HG02852 (cell line): ENCODE data around the gene MERTK.

ENCODE experiments used
- ATAC-seq: cut with Tn5 transposase; IDR thresholded peaks from one replicate; pipeline ENCODE4 v1.9.1; 2021; ENCODE audit warnings: mild to moderate bottlenecking, moderate library complexity; ENCODE audit not compliant: unreplicated experiment

Gene MERTK

DNA sequence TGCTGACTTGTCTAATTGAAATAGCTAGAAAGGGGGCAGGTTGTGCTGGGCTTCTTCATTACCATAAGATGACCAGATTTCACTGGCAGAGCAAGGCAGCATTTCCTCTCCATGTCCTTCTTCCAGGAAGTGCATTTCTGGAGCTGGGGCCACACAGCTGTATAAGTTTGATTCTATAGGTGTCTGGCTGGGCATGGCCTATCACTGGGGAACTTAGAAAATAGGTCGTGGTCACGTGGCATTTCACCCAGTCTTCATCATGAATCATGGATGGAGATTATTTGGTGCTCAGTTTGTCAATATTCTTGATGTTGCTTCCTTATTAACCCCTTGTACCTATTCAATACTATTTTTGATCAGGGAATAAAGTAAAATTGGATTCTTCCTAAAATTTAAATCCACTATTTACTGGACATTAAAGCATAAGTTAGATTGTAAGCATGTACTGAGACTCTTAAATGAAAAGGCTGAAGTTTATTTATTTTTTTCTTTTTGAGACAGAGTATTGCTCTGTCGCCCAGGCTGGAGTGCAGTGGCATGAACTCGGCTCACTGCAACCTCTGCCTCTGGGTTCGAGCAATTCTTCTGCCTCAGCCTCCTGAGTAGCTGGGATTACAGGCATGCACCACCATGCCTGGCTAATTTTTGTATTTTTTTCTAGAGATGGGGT, 107.1 kb downstream of the MERTK start:
- ATAC-seq = no peak

DNA sequence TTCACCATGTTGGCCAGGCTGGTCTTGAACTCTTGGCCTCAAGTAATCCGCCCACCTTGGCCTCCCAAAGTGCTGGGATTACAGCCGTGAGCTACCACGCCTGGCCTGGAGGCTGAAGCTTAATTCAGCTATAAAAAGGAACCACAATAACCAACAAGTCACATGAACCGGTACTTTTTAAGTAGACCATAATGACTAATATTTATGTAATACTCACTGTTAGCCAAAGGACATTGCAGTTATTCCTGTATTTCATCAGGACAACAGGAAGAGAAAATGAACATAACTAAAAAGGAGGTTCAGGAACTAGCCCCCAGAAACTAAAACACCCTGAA, 107.6 kb downstream of the MERTK start:
- no peak for ATAC-seq

DNA sequence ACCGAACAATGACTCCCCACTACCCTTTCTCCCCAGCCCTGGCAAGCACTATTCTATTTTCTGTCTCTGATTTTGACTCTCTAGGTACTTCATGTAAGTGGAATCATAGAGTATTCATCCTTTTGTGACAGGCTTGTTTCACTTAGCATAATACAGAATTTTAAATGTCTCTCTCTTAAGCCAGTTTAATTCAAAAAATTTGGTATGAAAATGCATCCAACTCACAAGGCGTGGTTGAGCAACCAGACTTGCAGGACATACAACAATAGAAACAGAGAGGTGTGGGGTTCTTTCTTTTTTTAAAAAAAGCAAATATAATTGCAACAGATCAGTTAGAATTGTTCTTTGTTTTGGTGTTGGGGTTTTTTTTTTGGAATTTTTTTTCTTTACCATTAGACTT, 109.1 kb downstream of the MERTK start:
- no peak for ATAC-seq

DNA sequence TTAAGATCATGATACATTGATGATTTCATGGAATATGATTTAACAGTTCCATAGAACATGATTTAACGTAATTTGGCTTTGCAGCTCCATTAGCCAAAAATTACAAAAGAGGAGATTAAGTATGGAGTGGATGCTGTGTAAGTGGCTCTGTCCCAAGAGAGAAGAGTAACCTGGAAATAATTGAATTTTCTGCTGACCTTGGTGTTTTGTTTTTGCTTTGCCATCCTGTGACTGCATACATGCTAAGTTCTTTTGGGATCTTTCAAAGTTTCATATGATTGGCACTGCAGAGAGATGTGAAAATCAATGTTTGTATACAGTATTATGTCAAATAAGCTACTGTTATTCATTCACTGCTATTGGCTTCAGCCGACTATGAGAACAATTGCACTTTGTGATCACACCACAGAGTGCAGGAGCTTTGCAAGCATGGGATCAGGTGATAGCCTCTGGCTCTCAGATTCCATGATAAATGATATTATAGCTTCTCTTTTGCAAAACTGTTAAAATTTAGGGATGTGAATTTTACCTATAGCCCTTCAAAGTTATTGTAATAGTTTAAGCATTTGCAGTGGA, 110.6 kb downstream of the MERTK start:
- ATAC-seq = no peak

DNA sequence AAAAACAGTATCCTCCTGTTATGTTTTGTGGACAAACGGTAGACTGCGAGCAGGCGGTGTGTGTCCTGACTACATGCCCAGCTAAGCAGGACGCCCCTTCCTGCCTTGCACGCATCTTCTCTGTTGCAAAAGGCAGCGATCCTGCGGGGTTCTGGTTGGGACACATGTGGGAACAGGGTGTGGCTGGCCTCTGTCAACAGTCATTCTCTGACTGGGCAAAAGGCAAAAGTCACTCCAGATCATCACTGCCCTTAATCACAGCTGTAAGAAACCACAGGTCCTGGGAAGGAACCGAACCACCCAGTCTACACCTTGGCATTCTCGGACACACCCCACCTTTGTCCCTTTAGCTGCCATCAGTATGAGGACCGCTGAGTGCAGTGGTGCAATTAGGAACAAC, 112.3 kb downstream of the MERTK start:
- no peak for ATAC-seq

DNA sequence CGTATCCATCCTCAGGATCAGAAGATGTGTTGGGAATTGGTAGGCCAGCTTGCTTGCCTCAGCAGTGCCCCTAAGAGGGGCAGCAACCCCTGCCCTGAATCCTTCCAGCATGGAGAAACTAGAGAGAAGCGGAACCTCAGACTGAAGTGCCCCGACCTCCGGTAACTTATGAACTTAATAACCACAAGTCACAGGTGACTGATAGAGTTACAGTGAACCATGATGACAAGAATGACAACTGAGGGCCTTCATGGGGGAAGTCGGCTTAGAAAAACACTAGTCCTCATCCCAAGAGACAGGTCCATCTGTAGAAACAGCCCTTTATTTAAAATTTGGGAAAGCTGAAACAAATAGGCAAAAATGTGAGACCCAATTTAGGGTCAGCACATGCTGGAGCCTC, 114.1 kb downstream of the MERTK start:
- no peak for ATAC-seq

- no peak for ATAC-seq
These were observed 120.4 kb downstream of the MERTK start for GRCh38 chr2:112018846-112019245.

- ATAC-seq = no peak
These were observed 121.2 kb downstream of the MERTK start for GRCh38 chr2:112019569-112019982.

DNA sequence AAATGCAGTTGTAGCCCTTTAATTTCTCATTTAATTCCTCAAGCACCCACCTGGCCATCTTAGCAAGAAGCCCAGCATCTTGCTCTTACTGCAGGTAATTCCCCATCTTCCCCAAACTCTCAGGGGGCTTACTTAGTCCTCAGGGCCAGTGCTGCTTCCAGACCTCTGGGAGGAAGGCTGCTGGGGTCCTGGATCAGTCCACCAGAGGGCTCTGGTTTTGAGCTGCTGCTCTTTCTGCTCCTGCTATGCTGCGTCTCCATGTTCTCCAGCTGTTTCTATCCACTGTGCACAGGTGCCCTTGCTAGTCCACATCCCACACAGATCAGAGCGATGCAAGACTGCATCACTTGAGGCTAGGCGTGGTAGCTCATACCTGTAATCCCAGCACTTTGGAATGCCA, 122.2 kb downstream of the MERTK start:
- ATAC-seq = no peak

- no peak for ATAC-seq
These were observed 122.9 kb downstream of the MERTK start for GRCh38 chr2:112021290-112021689.

- no peak for ATAC-seq
These were observed 123.4 kb downstream of the MERTK start for GRCh38 chr2:112021781-112022231.

DNA sequence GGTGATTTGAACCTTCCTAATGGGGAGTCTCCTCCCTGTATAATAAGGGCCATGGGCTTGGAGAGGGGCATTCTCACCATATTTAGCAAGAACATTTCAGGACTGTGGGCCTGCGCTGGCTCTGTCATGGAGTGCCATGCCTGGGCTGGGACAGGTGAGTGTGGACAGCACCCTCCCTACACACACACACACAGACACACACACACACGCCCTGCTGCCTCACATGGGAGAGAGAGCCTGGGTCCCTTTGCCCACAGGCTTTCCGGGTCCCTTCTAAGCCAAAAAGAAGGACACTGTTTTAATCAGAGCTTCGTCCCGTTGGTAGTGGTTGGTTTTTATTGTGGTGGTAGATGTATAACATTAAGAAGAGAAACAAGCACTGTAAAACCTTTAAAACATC, 125.3 kb downstream of the MERTK start:
- ATAC-seq = no peak

DNA sequence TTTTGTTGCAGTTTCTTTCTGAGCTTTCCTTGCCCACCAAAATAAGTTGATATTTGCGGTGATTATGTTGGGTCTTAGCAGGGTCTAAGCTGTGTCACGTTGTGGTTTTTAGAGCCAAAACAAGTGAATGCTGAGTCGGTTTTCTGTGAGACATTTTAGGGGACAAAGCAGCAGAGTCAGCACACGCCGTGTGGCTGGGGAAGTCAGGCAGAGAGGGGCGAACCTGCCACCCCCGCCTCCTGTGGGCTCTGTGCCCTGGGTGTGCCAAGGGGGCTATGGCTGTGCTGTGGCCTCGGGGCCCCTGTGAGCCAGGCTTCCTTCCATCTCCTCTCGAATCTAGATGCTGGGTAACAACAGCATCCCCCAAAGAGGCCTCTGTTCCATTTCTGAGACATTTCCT, 125.8 kb downstream of the MERTK start:
- ATAC-seq = no peak

- no peak for ATAC-seq
These were observed 126.6 kb downstream of the MERTK start for GRCh38 chr2:112024896-112025491.

DNA sequence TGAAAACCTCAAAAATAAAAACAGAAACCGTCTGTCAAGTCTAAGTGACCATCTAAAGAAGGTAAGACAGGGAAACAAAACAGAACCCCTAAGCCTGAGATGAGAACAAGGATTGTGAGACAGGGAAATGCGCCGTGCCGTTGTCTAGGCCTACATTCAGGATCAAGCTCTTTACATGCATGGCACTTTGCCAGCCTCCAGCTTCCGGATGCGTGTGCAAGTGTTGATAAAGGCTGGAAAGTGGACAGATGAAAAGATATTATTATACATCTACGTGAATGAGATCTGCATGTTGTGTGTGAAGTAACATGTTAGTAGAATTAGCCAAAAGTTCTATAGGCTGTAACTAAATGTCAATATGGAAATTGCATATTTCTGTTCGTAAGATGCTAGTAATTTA, 128.1 kb downstream of the MERTK start:
- no peak for ATAC-seq

DNA sequence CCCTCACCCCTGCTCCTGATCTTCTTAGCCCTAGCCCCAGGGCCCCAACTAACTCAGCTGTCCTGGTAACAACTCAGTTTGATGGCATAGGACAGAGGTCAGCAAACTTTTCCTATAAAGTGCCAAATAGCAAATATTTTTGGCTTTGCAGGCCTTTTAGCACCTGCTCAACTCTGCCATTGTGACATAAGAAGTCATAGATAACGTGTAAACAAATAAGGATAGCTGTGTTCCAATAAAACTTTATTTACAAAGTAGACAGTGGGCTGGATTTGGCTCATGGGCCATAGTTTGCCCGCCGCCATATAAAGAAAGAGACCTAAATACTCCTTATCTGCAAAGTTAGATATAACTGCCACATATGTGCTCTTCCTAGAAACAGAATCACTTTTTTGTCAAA, 129.4 kb downstream of the MERTK start:
- ATAC-seq = no peak

DNA sequence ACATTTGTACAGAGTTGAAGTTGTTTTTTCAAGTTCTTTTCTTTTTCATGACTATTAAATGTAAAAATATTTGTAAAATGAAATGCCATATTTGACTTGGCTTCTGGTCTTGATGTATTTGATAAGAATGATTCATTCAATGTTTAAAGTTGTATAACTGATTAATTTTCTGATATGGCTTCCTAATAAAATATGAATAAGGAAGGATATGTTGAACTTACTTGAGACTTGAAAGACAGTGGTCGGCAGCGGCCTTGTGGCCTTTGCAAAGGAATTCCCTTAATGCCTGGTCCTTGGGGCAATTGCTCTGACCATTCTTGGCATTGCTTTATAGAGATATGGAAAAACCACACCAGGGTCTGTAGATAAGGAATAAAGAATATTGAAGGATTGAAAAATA, 130.8 kb downstream of the MERTK start:
- ATAC-seq = no peak

- ATAC-seq = no peak
These were observed 133.2 kb downstream of the MERTK start for GRCh38 chr2:112031473-112032223.

GRCh38 chr2:112032224-112032586, 133.8 kb downstream of the MERTK start:
- ATAC-seq = no peak

GRCh38 chr2:112032689-112033465, 134.5 kb downstream of the MERTK start:
- ATAC-seq = no peak

DNA sequence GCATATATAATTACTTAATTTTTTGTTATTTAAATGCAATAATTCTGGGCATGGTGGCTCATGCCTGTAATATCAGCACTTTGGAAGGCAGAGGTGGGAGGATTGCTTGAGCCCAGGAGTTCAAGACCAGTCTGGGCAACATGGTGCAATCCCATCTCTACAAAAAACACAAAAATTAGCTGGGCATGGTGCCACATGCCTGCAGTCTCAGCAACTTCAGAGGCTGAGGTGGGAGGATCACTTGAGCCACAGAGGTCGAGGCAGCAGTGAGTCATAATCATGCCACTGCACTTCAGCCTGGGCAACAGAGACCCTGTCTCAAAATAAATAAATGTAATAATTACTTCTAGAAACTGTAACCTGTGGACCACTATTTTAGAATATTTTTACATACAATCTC, 135.2 kb downstream of the MERTK start:
- ATAC-seq = no peak
